ENCODE results near the gene RIT2. TPM values are rescaled to one million over a fixed set of nuclear protein-coding genes. Genes with fewer than 3 reads are reported as not detected.

RIT2 gene
- total RNA-seq, 4 donors from 2014 or later = not detected

GRCh38 chr18:42860548-42860947, 254.9 kb downstream of the RIT2 start:
- Histone ChIP-seq H3K27ac (no peak overlapping the region), H3K4me1 (no peaks in the 10 kb centered on the region), H3K36me3 (no peaks in the 10 kb centered on the region), H3K9me3 (no peaks in the 10 kb centered on the region), H3K4me3 (no peak overlapping the region), H3K27me3 (no peaks in the 10 kb centered on the region)
- DNase-seq (ENCODE audit: low spot score in 2 of 2) = no peak
- 83 to 84% methylated on average over 1 of the region's 1 CpG for whole genome bisulfite sequencing, 2 donors
- no peak for TF ChIP-seq POLR2A (IDR thresholded peaks at IDR 0.05)

DNA sequence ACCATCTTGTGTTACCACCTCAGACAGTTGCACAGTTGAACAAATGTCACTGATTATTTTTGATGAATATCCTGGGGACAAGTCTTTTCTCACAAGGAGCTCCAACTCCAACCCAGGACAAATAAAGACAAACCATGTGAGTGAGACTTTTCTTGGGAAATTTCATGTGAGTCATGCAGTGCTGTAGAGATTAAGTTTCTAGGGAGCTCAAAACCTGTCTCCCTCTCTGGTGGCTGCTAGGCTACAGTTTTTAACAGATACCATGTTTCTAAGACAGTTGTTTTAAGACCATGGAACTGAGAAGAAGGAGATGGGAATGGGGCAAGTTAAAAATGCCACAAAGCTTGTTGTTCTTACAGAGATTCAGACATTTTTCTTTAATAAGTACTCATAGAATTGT, 255.5 kb downstream of the RIT2 start:
- Histone ChIP-seq H3K27ac (no peak overlapping the region), H3K27me3 (no peaks in the 10 kb centered on the region)
- no peak for DNase-seq (ENCODE audit: low spot score in 2 of 2)

GRCh38 chr18:42854558-42854957, 260.9 kb downstream of the RIT2 start:
- no peaks in the 10 kb centered on the region for H3K9me3 ChIP-seq
- DNase-seq (ENCODE audit: low spot score in 2 of 2) = no peak
- no peaks in the 10 kb centered on the region for H3K4me1 ChIP-seq
- no peaks in the 10 kb centered on the region for H3K36me3 ChIP-seq
- H3K4me3 ChIP-seq = no peak overlapping the region
- 35 to 55% methylated on average over 2 of the region's 2 CpGs for WGBS, 2 donors
- TF ChIP-seq, protein P1, sequence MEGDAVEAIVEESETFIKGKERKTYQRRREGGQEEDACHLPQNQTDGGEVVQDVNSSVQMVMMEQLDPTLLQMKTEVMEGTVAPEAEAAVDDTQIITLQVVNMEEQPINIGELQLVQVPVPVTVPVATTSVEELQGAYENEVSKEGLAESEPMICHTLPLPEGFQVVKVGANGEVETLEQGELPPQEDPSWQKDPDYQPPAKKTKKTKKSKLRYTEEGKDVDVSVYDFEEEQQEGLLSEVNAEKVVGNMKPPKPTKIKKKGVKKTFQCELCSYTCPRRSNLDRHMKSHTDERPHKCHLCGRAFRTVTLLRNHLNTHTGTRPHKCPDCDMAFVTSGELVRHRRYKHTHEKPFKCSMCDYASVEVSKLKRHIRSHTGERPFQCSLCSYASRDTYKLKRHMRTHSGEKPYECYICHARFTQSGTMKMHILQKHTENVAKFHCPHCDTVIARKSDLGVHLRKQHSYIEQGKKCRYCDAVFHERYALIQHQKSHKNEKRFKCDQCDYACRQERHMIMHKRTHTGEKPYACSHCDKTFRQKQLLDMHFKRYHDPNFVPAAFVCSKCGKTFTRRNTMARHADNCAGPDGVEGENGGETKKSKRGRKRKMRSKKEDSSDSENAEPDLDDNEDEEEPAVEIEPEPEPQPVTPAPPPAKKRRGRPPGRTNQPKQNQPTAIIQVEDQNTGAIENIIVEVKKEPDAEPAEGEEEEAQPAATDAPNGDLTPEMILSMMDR (IDR thresholded peaks at IDR 0.05) = no peak
- no peak for TF ChIP-seq POLR2A (IDR thresholded peaks at IDR 0.05)
- TF ChIP-seq EP300 (IDR thresholded peaks at IDR 0.05) = no peak
- no peaks in the 10 kb centered on the region for H3K27me3 ChIP-seq
- H3K27ac ChIP-seq = no peak overlapping the region

More for the DNA sequence above, 255.5 kb downstream of the RIT2 start:
- TF ChIP-seq, protein P1 (IDR thresholded peaks at IDR 0.05) = no peak
- TF ChIP-seq POLR2A (IDR thresholded peaks at IDR 0.05) (no peak), EP300 (IDR thresholded peaks at IDR 0.05) (no peak)
- Histone ChIP-seq H3K36me3 (no peaks in the 10 kb centered on the region), H3K9me3 (no peaks in the 10 kb centered on the region), H3K4me3 (no peak overlapping the region), H3K4me1 (no peaks in the 10 kb centered on the region)

DNA sequence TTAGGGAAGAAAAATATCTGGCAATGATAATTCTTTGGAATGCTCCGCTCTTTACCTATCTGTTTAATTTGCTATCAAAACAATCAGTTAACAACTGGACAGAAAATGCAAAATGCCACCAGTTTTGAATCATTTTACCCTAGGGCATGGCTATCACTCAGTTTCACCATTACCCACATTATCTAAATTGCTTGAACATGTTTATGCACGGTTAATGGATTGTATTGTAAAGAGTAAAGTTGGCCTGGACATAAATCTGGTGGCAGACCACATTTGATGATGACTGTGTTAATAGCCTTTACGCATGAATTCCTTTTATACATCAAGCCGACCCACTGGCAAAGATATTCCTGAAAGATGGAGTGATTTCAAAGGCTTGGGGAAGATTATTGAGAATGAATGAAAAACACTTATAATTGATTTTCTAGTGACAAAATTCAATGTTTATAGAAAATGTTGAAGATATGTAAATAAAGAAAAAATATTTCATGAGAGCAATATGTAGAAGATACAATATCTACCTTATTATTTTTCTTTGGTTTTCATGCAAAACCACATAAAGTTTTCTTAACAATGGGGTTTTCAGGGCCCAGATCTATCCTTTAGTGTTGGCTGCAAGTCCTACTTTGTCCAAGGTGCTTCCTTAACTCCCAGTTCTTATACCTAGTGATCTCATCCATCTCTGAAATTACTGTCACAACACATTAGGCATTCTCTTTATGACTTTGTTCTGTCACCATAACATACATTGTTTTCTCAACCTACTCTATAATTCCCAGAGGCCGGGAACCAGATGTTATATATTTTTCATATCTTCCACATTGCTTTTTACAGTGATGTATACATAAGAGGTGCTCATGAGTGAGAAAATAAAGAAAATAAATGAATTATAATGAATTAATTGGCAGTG, 265.1 kb downstream of the RIT2 start:
- no peak for DNase-seq (ENCODE audit: low spot score in 2 of 2)
- no peaks in the 10 kb centered on the region for H3K36me3 ChIP-seq
- no peaks in the 10 kb centered on the region for H3K9me3 ChIP-seq
- TF ChIP-seq, protein P1 (IDR thresholded peaks at IDR 0.05) = no peak
- TF ChIP-seq POLR2A (IDR thresholded peaks at IDR 0.05) (no peak), EP300 (IDR thresholded peaks at IDR 0.05) (no peak)
- WGBS, 2 donors = 65 to 78% methylated on average over 5 of the region's 5 CpGs
- H3K27me3 ChIP-seq = no peaks in the 10 kb centered on the region
- H3K4me3 ChIP-seq = no peak overlapping the region
- no peaks in the 10 kb centered on the region for H3K4me1 ChIP-seq
- H3K27ac ChIP-seq = no peak overlapping the region

DNA sequence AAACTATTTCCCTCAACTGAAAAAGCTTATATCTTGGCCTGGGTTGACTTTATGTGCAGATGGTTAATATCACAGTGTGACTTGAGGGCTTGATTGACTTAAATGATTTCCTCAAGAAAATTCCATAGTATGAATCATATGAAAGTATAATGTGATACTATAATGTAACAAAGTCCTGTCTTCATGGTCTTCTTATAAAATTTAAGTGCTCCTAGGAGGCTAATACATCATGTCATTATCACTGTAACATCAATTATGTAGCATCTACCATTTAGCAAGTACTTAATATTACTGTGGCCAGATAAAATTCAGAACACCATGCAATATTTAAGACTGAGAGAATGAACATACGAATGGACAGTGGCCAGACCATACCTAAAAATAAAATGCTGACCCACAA, 276.1 kb downstream of the RIT2 start:
- Histone ChIP-seq H3K36me3 (no peaks in the 10 kb centered on the region), H3K4me1 (no peaks in the 10 kb centered on the region), H3K9me3 (no peaks in the 10 kb centered on the region), H3K4me3 (no peak overlapping the region), H3K27ac (no peak overlapping the region), H3K27me3 (no peaks in the 10 kb centered on the region)
- TF ChIP-seq POLR2A (IDR thresholded peaks at IDR 0.05) = no peak
- DNase-seq (ENCODE audit: low spot score in 2 of 2) = no peak
- 61 to 66% methylated on average over 1 of the region's 1 CpG for WGBS, 2 donors

DNA sequence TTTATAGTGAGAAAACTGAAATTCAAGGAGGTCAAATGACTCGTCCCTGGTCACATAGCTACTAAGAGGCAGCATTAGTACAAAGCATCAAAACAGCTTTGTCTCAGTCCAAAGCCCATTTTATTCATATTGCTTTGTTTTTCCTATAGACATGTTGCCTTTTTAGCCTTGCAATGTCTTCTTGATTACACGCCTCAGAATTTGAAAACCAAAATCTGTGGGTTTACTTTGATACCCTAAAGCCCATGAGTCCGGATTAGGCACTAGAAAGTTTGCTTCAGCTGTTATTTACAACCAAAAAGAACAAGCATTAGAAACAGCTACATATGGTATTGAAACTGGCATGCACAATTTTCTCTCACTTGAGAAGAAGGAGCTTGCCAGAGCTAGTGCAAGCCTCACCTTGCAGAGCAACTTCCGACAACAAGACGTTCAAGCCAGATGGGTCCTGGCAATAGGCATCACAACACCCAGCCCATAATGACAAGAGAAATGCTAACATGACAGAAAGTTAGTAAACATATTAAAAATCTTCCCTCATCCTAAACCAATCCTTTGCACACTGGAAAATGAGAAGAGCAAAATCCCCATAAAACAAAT, 276.8 kb downstream of the RIT2 start:
- H3K9me3 ChIP-seq = no peaks in the 10 kb centered on the region
- 66 to 77% methylated on average over 5 of the region's 5 CpGs for WGBS, 2 donors
- H3K4me3 ChIP-seq = no peak overlapping the region

More for the DNA sequence above, 276.8 kb downstream of the RIT2 start:
- H3K27ac ChIP-seq = no peak overlapping the region
- TF ChIP-seq EP300 (IDR thresholded peaks at IDR 0.05) (no peak), POLR2A (IDR thresholded peaks at IDR 0.05) (no peak)
- TF ChIP-seq, protein P1 (IDR thresholded peaks at IDR 0.05) = no peak
- no peaks in the 10 kb centered on the region for H3K27me3 ChIP-seq
- DNase-seq (ENCODE audit: low spot score in 2 of 2) = no peak
- no peaks in the 10 kb centered on the region for H3K36me3 ChIP-seq
- H3K4me1 ChIP-seq = no peaks in the 10 kb centered on the region

Measured in tibial nerve (tissue), 4 donors.